ENCODE measurements around the gene SHMT2.

Gene SHMT2

GRCh38 chr12:57229634-57230380 is at the start of gene SHMT2:
Gene SHMT2, plus strand, starts transcription at chr12:57229711. Its CDS starts 68 bp downstream, at chr12:57229779.
- TF ChIP-seq CTCF (IDR thresholded peaks at IDR 0.05) = no peak

DNA sequence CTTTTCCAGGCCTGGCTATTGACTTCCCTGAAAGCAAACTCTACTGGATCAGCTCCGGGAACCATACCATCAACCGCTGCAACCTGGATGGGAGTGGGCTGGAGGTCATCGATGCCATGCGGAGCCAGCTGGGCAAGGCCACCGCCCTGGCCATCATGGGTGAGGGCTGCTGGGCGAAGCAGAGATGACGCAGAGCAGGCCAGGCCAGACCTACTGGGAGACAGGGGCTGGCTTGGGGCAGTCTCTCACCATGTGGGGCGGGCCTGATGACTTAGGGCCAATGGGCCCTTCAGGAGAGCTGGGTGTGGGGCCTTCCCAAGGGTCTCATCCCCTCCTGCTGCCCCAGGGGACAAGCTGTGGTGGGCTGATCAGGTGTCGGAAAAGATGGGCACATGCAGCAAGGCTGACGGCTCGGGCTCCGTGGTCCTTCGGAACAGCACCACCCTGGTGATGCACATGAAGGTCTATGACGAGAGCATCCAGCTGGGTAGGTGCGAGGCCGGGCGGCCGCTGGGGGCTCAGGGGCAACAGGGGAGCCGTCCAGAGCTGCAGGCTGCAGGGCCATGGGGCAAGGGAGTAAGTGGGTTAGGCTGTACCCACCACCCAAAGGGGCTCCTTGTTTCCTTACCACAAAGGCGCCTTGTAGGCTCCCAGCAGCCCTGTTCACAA is 49.1 kb upstream of the SHMT2 start:
- TF ChIP-seq CTCF (IDR thresholded peaks at IDR 0.05) = no peak

DNA sequence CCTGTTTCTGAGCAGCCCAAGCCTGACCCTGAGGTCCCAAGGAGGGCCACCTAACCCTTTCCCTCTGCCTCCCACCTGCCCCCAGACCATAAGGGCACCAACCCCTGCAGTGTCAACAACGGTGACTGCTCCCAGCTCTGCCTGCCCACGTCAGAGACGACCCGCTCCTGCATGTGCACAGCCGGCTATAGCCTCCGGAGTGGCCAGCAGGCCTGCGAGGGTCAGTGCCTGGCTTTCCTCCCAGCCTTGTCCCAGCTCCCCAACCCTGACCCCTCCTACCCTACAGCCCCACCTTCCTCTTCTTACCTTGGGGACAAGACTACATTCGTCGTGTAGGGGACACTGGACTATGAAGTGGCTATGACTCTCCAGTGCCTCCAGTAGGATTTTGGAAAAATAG is 48.4 kb upstream of the SHMT2 start:
- TF ChIP-seq CTCF (IDR thresholded peaks at IDR 0.05) = no peak

GRCh38 chr12:57181561-57182155 is 47.9 kb upstream of the SHMT2 start:
- TF ChIP-seq CTCF (IDR thresholded peaks at IDR 0.05) = no peak

GRCh38 chr12:57182918-57183575 is 46.5 kb upstream of the SHMT2 start:
- peak; percentile 93 for TF ChIP-seq CTCF (IDR thresholded peaks at IDR 0.05)

- TF ChIP-seq CTCF (IDR thresholded peaks at IDR 0.05) = no peak
These were observed 45.4 kb upstream of the SHMT2 start for GRCh38 chr12:57183939-57184725.

GRCh38 chr12:57185403-57185802 is 44.1 kb upstream of the SHMT2 start:
- TF ChIP-seq CTCF (IDR thresholded peaks at IDR 0.05) = no peak
